HEK293 (cell line): Measurements from ENCODE around the gene NXPE4.

ENCODE experiments used
- CTCF ChIA-PET: fragments of 350-600 bp; formaldehyde crosslinking; extraction: SDS; loops from one replicate; lab custom pipeline; 2021; ENCODE audit warnings: antibody characterized with exemption; lab: Yijun Ruan, JAX
- POLR2A ChIA-PET: fragments of 300-600 bp; formaldehyde crosslinking; extraction: SDS; loops from one replicate; lab custom pipeline; 2020; ENCODE audit warnings: antibody characterized with exemption, inconsistent platforms; lab: Yijun Ruan, JAX
- H3K27ac ChIP-seq: fragments of 200-500 bp; sonication (Bioruptor generic); 2 replicates; pipeline ENCODE4 v1.5.1; 2014; ENCODE audit warnings: low read depth, low read length, control low read depth, inconsistent platforms; ENCODE audit errors: extremely low read depth
- H3K36me3 ChIP-seq, 2 experiments: fragments of 200-500 bp in 1 of 2; sonication (Bioruptor generic) in 1 of 2; 1 replicate in 1 of 2; 2 replicates in 1 of 2; pipeline ENCODE4 v1.5.1; 2014 to 2017; ENCODE audit warnings: inconsistent platforms in 2 of 2, low read length in 2 of 2; ENCODE audit not compliant: control insufficient read depth in 2 of 2, insufficient read depth in 1 of 2
- H3K4me1 ChIP-seq: fragments of 200-500 bp; sonication (Bioruptor generic); 2 replicates; pipeline ENCODE4 v1.5.1; 2014; ENCODE audit warnings: mild to moderate bottlenecking, low read length, inconsistent platforms; ENCODE audit not compliant: control insufficient read depth, insufficient read depth
- H3K4me3 ChIP-seq: 2 replicates; pipeline ENCODE4 v1.5.1; 2011; ENCODE audit warnings: low read depth, mild to moderate bottlenecking, control low read depth, low read length, moderate library complexity
- H3K9me3 ChIP-seq: fragments of 200-500 bp; sonication (Bioruptor generic); 2 replicates; pipeline ENCODE4 v1.5.1; 2014; ENCODE audit warnings: low read depth, low read length, inconsistent platforms; ENCODE audit not compliant: control insufficient read depth, insufficient read depth
- GLI4 ChIP-seq: fragments of 450-650 bp; formaldehyde crosslinking; IDR thresholded peaks from 2 replicates; pipeline ENCODE4 v1.5.1; 2016; ENCODE audit warnings: missing biosample characterization, missing genetic modification characterization
- KLF1 ChIP-seq: fragments of 450-650 bp; formaldehyde crosslinking; IDR thresholded peaks from 2 replicates; pipeline ENCODE4 v1.5.1; 2016; ENCODE audit warnings: missing biosample characterization, missing genetic modification characterization
- KLF10 ChIP-seq: fragments of 450-650 bp; IDR thresholded peaks from 2 replicates; pipeline ENCODE4 v1.5.1; 2018; ENCODE audit warnings: missing biosample characterization, mild to moderate bottlenecking, missing genetic modification characterization
- MYNN ChIP-seq: fragments of 450-650 bp; formaldehyde crosslinking; IDR thresholded peaks from 2 replicates; pipeline ENCODE4 v1.5.1; 2016; ENCODE audit warnings: missing biosample characterization, missing genetic modification characterization, borderline replicate concordance
- PRDM10 ChIP-seq: fragments of 450-650 bp; formaldehyde crosslinking; IDR thresholded peaks from 2 replicates; pipeline ENCODE4 v1.5.1; 2016; ENCODE audit warnings: missing biosample characterization, missing genetic modification characterization
- ZBTB49 ChIP-seq: fragments of 450-650 bp; formaldehyde crosslinking; IDR thresholded peaks from 2 replicates; pipeline ENCODE4 v1.5.1; 2016; ENCODE audit warnings: missing biosample characterization, missing genetic modification characterization, low read depth
- ZBTB6 ChIP-seq: fragments of 450-650 bp; formaldehyde crosslinking; IDR thresholded peaks from 2 replicates; pipeline ENCODE4 v1.5.1; 2017; ENCODE audit warnings: missing biosample characterization, missing genetic modification characterization
- ZEB2 ChIP-seq: fragments of 450-650 bp; formaldehyde crosslinking; IDR thresholded peaks from 2 replicates; pipeline ENCODE4 v1.5.1; 2016; ENCODE audit warnings: missing biosample characterization, missing genetic modification characterization
- ZNF140 ChIP-seq: fragments of 450-650 bp; formaldehyde crosslinking; IDR thresholded peaks from 2 replicates; pipeline ENCODE4 v1.5.1; 2016; ENCODE audit warnings: missing biosample characterization, missing genetic modification characterization
- ZNF202 ChIP-seq: fragments of 450-650 bp; formaldehyde crosslinking; IDR thresholded peaks from 2 replicates; pipeline ENCODE4 v1.5.1; 2016; ENCODE audit warnings: missing biosample characterization, missing genetic modification characterization, borderline replicate concordance
- ZNF211 ChIP-seq: fragments of 450-650 bp; formaldehyde crosslinking; IDR thresholded peaks from 2 replicates; pipeline ENCODE4 v1.5.1; 2016; ENCODE audit warnings: low read depth, missing biosample characterization, missing genetic modification characterization
- ZNF266 ChIP-seq: fragments of 450-650 bp; formaldehyde crosslinking; IDR thresholded peaks from 2 replicates; pipeline ENCODE4 v1.5.1; 2016; ENCODE audit warnings: missing biosample characterization, missing genetic modification characterization, low read depth
- ZNF292 ChIP-seq: fragments of 450-650 bp; formaldehyde crosslinking; IDR thresholded peaks from 2 replicates; pipeline ENCODE4 v1.5.1; 2016; ENCODE audit warnings: low read depth, missing biosample characterization, missing genetic modification characterization, borderline replicate concordance
- ZNF341 ChIP-seq: fragments of 450-650 bp; formaldehyde crosslinking; IDR thresholded peaks from 2 replicates; pipeline ENCODE4; 2016; ENCODE audit warnings: low read depth, missing biosample characterization, missing genetic modification characterization
- ZNF510 ChIP-seq: fragments of 450-650 bp; formaldehyde crosslinking; IDR thresholded peaks from 2 replicates; pipeline ENCODE4 v1.5.1; 2018; ENCODE audit warnings: mild to moderate bottlenecking, missing genetic modification characterization, missing biosample characterization; ENCODE audit not compliant: insufficient replicate concordance
- ZNF513 ChIP-seq: fragments of 450-650 bp; IDR thresholded peaks from 2 replicates; pipeline ENCODE4 v1.5.1; 2018; ENCODE audit warnings: missing biosample characterization, missing genetic modification characterization
- ZNF624 ChIP-seq: fragments of 450-650 bp; formaldehyde crosslinking; IDR thresholded peaks from 2 replicates; pipeline ENCODE4 v1.5.1; 2017; ENCODE audit warnings: missing biosample characterization, missing genetic modification characterization
- ZNF660 ChIP-seq: fragments of 450-650 bp; IDR thresholded peaks from 2 replicates; pipeline ENCODE4 v1.5.1; 2018; ENCODE audit warnings: missing biosample characterization, mild to moderate bottlenecking, missing genetic modification characterization
- ZNF707 ChIP-seq: fragments of 450-650 bp; formaldehyde crosslinking; IDR thresholded peaks from 2 replicates; pipeline ENCODE4 v1.5.1; 2016; ENCODE audit warnings: missing biosample characterization, missing genetic modification characterization
- ZNF830 ChIP-seq: fragments of 450-650 bp; IDR thresholded peaks from 2 replicates; pipeline ENCODE4 v1.5.0; 2018; ENCODE audit warnings: missing biosample characterization, missing genetic modification characterization, low read depth, mild to moderate bottlenecking, moderate library complexity
- ZSCAN18 ChIP-seq: fragments of 450-650 bp; formaldehyde crosslinking; IDR thresholded peaks from 2 replicates; pipeline ENCODE4 v1.5.1; 2016; ENCODE audit warnings: missing biosample characterization, missing genetic modification characterization
- ZXDB ChIP-seq: fragments of 450-650 bp; formaldehyde crosslinking; IDR thresholded peaks from 2 replicates; pipeline ENCODE4 v1.5.1; 2016; ENCODE audit warnings: missing biosample characterization, missing genetic modification characterization

The NXPE4 gene

GRCh38 chr11:114621072-114621471 lies 25.5 kb upstream of the NXPE4 start:
- Histone ChIP-seq H3K4me3 (no peak overlapping the region), H3K27ac (no peak overlapping the region), H3K9me3 (no peaks in the 10 kb centered on the region), H3K36me3 (no peaks in the 10 kb centered on the region), H3K4me1 (no peaks in the 10 kb centered on the region)
- ChIA-PET POLR2A (no interaction called here), CTCF (no interaction called here)
- TF ChIP-seq ZNF202 = no peak

GRCh38 chr11:114619659-114620173 lies 24.1 kb upstream of the NXPE4 start:
- POLR2A ChIA-PET = no interaction called here
- TF ChIP-seq ZNF510 (tag by site-specific recombination) = no peak
- no peak for TF ChIP-seq ZNF140
- TF ChIP-seq KLF1 = no peak
- no peak for TF ChIP-seq ZBTB6 (tag by site-specific recombination)
- TF ChIP-seq ZNF707 = no peak
- no peak for TF ChIP-seq ZNF341
- TF ChIP-seq GLI4 (tag by site-specific recombination) = no peak
- TF ChIP-seq ZNF292 = no peak
- TF ChIP-seq ZNF211 = no peak
- TF ChIP-seq ZXDB (tag by site-specific recombination) = no peak
- TF ChIP-seq ZNF624 = no peak
- no peak for TF ChIP-seq ZNF513
- TF ChIP-seq ZBTB49 (tag by site-specific recombination) = no peak
- TF ChIP-seq, all 188 proteins: peak for 0
- Histone ChIP-seq H3K4me1 (no peaks in the 10 kb centered on the region), H3K36me3 (no peaks in the 10 kb centered on the region), H3K4me3 (no peak overlapping the region), H3K9me3 (no peaks in the 10 kb centered on the region), H3K27ac (no peak overlapping the region)
- CTCF ChIA-PET = no interaction called here

- no peaks in the 10 kb centered on the region for H3K36me3 ChIP-seq
- H3K9me3 ChIP-seq = no peaks in the 10 kb centered on the region
- POLR2A ChIA-PET = no interaction called here
- CTCF ChIA-PET = no interaction called here
- H3K27ac ChIP-seq = no peak overlapping the region
- H3K4me1 ChIP-seq = no peaks in the 10 kb centered on the region
- H3K4me3 ChIP-seq = no peak overlapping the region
- TF ChIP-seq ZNF266 (tag by site-specific recombination) = no peak
- no peak for TF ChIP-seq ZNF830 (tag by site-specific recombination)
- TF ChIP-seq MYNN (tag by site-specific recombination) = no peak
- no peak for TF ChIP-seq KLF10
- no peak for TF ChIP-seq ZSCAN18 (tag by site-specific recombination)
- no peak for TF ChIP-seq ZEB2 (tag by site-specific recombination)
- no peak for TF ChIP-seq ZNF513
- TF ChIP-seq ZNF660 (tag by site-specific recombination) = no peak
- no peak for TF ChIP-seq PRDM10 (tag by site-specific recombination)
Observed at GRCh38 chr11:114618139-114618538, 22.6 kb upstream of the NXPE4 start.
